IPS-15b (cell line): ENCODE results near the gene CHST2.
"Not testable (repeated sequence)": the region's sequence is repeated elsewhere in the genome, so short reads cannot be mapped to it uniquely, and the experiment has no call there.

Experiments used
- H3K27me3 ChIP-seq: one replicate; pipeline ENCODE4 v1.6.1; 2013; ENCODE audit warnings: low read length; ENCODE audit not compliant: control insufficient read depth, insufficient read depth
- H3K36me3 ChIP-seq: one replicate; pipeline ENCODE4 v1.6.1; 2013; ENCODE audit warnings: low read length; ENCODE audit not compliant: control insufficient read depth, insufficient read depth
- H3K4me1 ChIP-seq: one replicate; pipeline ENCODE4 v1.6.1; 2013; ENCODE audit warnings: mild to moderate bottlenecking, low read length; ENCODE audit not compliant: control insufficient read depth, insufficient read depth
- H3K4me3 ChIP-seq: one replicate; pipeline ENCODE4 v1.5.1; 2013; ENCODE audit warnings: low read depth, low read length
- H3K9ac ChIP-seq: one replicate; pipeline ENCODE4 v1.6.1; 2013; ENCODE audit warnings: low read depth, mild to moderate bottlenecking, low read length
- H3K9me3 ChIP-seq: one replicate; pipeline ENCODE4 v1.6.1; 2013; ENCODE audit warnings: mild to moderate bottlenecking, low read length; ENCODE audit not compliant: control insufficient read depth, insufficient read depth

The CHST2 gene

GRCh38 chr3:143119009-143119914, at the start of gene CHST2:
TSS of gene CHST2 (plus strand) at chr3:143119771. CDS start at chr3:143120817, 1,046 bp downstream.
- Histone ChIP-seq H3K4me3 (peak within 1 kb of the TSS; percentile 93), H3K4me1 (peaks cover 2% of the 10 kb centered on the region), H3K36me3 (peaks cover 7% of the 10 kb centered on the region), H3K9me3 (no peaks in the 10 kb centered on the region), H3K9ac (peak within 1 kb of the TSS; percentile 81), H3K27me3 (peaks cover 18% of the 10 kb centered on the region)

GRCh38 chr3:143070977-143071551, 48.5 kb upstream of the CHST2 start:
- Histone ChIP-seq H3K4me3 (no peak overlapping the region), H3K4me1 (peaks cover 19% of the 10 kb centered on the region), H3K36me3 (no peaks in the 10 kb centered on the region), H3K9ac (no peak overlapping the region), H3K27me3 (no peaks in the 10 kb centered on the region), H3K9me3 (no peaks in the 10 kb centered on the region)

GRCh38 chr3:143071776-143072175, 47.8 kb upstream of the CHST2 start:
- no peaks in the 10 kb centered on the region for H3K27me3 ChIP-seq
- no peak overlapping the region for H3K9ac ChIP-seq
- no peak overlapping the region for H3K4me3 ChIP-seq
- H3K36me3 ChIP-seq, result no peaks in the 10 kb centered on the region
- H3K9me3 ChIP-seq, result no peaks in the 10 kb centered on the region
- H3K4me1 ChIP-seq, result peaks cover 19% of the 10 kb centered on the region

- H3K27me3 ChIP-seq, H3K9ac ChIP-seq, H3K36me3 ChIP-seq, H3K4me3 ChIP-seq, H3K9me3 ChIP-seq: not testable (repeated sequence)
- H3K4me1 ChIP-seq, result peaks cover 19% of the 10 kb centered on the region
Measured at GRCh38 chr3:143072298-143073020, 47.1 kb upstream of the CHST2 start.

GRCh38 chr3:143073541-143073940, 46.0 kb upstream of the CHST2 start:
- H3K4me3 ChIP-seq, H3K36me3 ChIP-seq, H3K9me3 ChIP-seq, H3K27me3 ChIP-seq, H3K4me1 ChIP-seq, H3K9ac ChIP-seq: not testable (repeated sequence)

- H3K9me3 ChIP-seq, result not testable (repeated sequence)
Measured at GRCh38 chr3:143073983-143074382, 45.6 kb upstream of the CHST2 start.

GRCh38 chr3:143078883-143079282, 40.7 kb upstream of the CHST2 start:
- no peaks in the 10 kb centered on the region for H3K27me3 ChIP-seq
- H3K9ac ChIP-seq, result no peak overlapping the region
- no peaks in the 10 kb centered on the region for H3K9me3 ChIP-seq
- no peaks in the 10 kb centered on the region for H3K36me3 ChIP-seq
- no peaks in the 10 kb centered on the region for H3K4me1 ChIP-seq
- H3K4me3 ChIP-seq, result no peak overlapping the region

More at GRCh38 chr3:143073983-143074382, 45.6 kb upstream of the CHST2 start:
- not testable (repeated sequence) for H3K4me3 ChIP-seq, H3K27me3 ChIP-seq, H3K9ac ChIP-seq, H3K36me3 ChIP-seq, H3K4me1 ChIP-seq

- H3K27me3 ChIP-seq, result no peaks in the 10 kb centered on the region
- H3K9ac ChIP-seq, result no peak overlapping the region
- peaks cover 1% of the 10 kb centered on the region for H3K9me3 ChIP-seq
- no peaks in the 10 kb centered on the region for H3K36me3 ChIP-seq
- no peaks in the 10 kb centered on the region for H3K4me1 ChIP-seq
- H3K4me3 ChIP-seq, result no peak overlapping the region
Measured at GRCh38 chr3:143080196-143080595, 39.4 kb upstream of the CHST2 start.

- Histone ChIP-seq H3K9me3 (peaks cover 2% of the 10 kb centered on the region), H3K36me3 (no peaks in the 10 kb centered on the region), H3K27me3 (no peaks in the 10 kb centered on the region), H3K4me1 (no peaks in the 10 kb centered on the region), H3K4me3 (no peak overlapping the region), H3K9ac (no peak overlapping the region)
Measured at GRCh38 chr3:143081365-143081764, 38.2 kb upstream of the CHST2 start.

- H3K9me3 ChIP-seq, result peaks cover 2% of the 10 kb centered on the region
- no peak overlapping the region for H3K4me3 ChIP-seq
- no peak overlapping the region for H3K9ac ChIP-seq
Measured at GRCh38 chr3:143081844-143082778, 37.5 kb upstream of the CHST2 start.

GRCh38 chr3:143083781-143084180, 35.8 kb upstream of the CHST2 start:
- H3K4me3 ChIP-seq, result no peak overlapping the region
- H3K9ac ChIP-seq, result no peak overlapping the region
- no peaks in the 10 kb centered on the region for H3K27me3 ChIP-seq
- no peaks in the 10 kb centered on the region for H3K4me1 ChIP-seq
- peaks cover 2% of the 10 kb centered on the region for H3K9me3 ChIP-seq
- H3K36me3 ChIP-seq, result no peaks in the 10 kb centered on the region

More at GRCh38 chr3:143081844-143082778, 37.5 kb upstream of the CHST2 start:
- H3K27me3 ChIP-seq, result no peaks in the 10 kb centered on the region
- no peaks in the 10 kb centered on the region for H3K36me3 ChIP-seq
- H3K4me1 ChIP-seq, result no peaks in the 10 kb centered on the region
